GM10847 (cell line): ENCODE data around the gene MIER1.

Source experiments
- POLR2A ChIP-seq: IDR thresholded peaks from 2 replicates; pipeline ENCODE4 v1.6.1; 2011; ENCODE audit not compliant: insufficient read length; ENCODE audit errors: extremely low read depth

The MIER1 gene

GRCh38 chr1:66924756-66925557 lies at the start of gene MIER1, which contains the start of gene DNAI4:
MIER1 (plus strand) TSS chr1:66924990; CDS start chr1:66925029, 39 bp downstream.
DNAI4 (minus strand) TSS chr1:66924856; CDS start chr1:66924831, 25 bp downstream.
- TF ChIP-seq POLR2A: peak; percentile 75

DNA sequence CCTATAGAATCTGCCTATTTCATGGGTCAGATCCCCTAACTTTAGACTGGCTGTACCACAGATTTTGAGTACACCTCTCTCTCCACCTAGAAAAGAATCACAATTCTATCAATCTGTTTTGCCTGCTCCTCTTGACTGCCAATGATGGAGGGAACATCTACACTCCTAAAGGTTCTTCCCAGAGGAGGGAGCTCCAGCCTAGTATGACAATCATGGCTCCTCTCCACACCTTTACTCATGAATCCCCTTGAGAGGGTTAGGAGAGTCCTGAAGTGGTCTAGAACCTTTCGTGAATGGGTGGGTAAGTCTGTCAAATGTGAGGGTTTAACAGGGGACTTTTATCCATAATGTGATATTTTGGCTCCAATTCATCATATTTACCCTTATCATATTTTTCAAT lies 48.1 kb upstream of the MIER1 start:
- no peak for TF ChIP-seq POLR2A

GRCh38 chr1:66889030-66889429 lies 35.8 kb upstream of the MIER1 start:
- no peak for TF ChIP-seq POLR2A

DNA sequence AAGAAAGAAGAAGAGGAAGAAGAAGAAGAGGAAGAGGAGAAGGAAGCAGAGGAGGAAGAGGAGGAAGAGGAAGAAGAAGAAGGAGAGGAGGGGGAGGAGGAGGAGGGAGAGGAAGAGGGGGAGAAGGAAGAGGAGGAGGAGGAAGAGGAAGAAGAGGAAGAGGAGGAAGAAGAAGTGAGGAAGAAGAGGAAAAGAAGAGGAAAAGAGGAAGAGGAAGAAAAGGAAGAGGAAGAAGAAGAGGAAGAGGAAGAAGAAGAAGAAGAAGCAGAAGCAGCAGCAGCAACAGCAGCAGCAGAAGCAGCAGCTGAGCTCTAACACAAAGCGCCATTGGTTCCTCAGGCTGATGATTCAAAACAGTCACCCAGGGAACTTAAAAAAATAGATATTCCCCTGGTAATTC lies 34.2 kb upstream of the MIER1 start:
- TF ChIP-seq POLR2A: no peak

- TF ChIP-seq POLR2A: no peak
Measured at GRCh38 chr1:66893712-66894111, 31.1 kb upstream of the MIER1 start.

DNA sequence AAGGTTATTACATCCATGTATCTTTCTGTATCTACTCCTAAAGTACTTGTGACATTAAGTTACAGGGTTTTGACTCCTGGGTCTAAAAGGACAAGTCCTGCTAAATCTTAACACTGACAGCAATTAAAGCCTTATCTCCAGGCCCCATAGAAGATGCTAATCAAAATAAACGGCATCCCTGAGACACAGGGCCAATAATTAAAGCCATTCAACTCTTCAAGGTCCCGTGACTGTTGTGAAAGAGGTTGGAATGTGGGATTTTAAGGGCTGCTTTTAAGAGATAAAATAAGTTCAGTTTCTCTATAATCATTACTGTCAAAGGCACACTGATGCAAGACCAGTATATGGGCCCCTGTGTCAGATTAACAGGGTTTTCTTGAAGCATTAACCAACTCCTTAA lies 8.5 kb upstream of the MIER1 start:
- no peak for TF ChIP-seq POLR2A

- no peak for TF ChIP-seq POLR2A
Measured at GRCh38 chr1:66917476-66917875, 7.3 kb upstream of the MIER1 start.

GRCh38 chr1:66919063-66919462 lies 5.7 kb upstream of the MIER1 start:
- TF ChIP-seq POLR2A: no peak

GRCh38 chr1:66919828-66920227 lies 5.0 kb upstream of the MIER1 start:
- no peak for TF ChIP-seq POLR2A

GRCh38 chr1:66920543-66920942 lies 4.2 kb upstream of the MIER1 start:
- no peak for TF ChIP-seq POLR2A

- TF ChIP-seq POLR2A: no peak
Measured at GRCh38 chr1:66925558-66925910, 744 bp downstream of the MIER1 start.

GRCh38 chr1:66925944-66926343 lies 1.2 kb downstream of the MIER1 start:
- no peak for TF ChIP-seq POLR2A

GRCh38 chr1:66927528-66927927 lies 2.7 kb downstream of the MIER1 start:
- no peak for TF ChIP-seq POLR2A

DNA sequence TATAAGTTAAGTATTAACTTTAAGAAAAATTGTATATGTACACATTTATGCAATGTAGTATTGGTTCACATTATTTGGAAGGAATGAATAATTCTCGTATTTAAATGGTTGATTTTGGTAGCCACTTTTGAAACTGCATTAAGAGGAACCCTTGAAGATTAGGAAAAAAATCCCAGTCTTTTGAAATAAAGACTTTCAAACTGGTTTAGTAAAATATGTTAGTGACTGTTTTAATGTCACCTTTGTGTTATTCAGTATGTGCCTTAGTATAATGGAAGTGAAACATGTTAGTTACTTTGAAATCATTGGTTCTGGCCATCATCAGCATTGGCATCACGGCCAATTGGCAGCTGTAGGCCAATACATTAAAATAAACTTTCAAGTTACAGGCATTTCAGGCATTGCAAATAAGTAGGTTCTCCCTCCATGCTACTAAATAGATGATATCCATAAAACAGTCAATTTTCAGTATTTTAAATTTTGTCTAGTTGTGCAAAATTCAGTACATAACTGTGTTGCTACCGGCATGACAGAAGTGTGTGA lies 4.4 kb downstream of the MIER1 start:
- no peak for TF ChIP-seq POLR2A

DNA sequence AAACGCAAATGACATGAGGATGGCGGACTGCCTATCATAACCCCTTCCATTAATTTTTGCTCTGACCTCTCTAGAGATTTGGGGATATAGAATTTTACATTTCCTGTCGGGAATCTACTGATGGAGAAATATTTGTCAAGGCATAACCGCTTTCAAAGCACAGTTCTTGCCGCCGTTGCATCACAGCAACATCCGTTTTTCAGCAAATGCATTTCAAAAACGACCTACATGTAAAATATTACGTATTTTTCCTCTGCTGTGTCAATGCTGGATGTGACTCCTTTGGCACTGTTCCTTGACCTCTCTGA lies 4.9 kb downstream of the MIER1 start:
- TF ChIP-seq POLR2A: no peak

DNA sequence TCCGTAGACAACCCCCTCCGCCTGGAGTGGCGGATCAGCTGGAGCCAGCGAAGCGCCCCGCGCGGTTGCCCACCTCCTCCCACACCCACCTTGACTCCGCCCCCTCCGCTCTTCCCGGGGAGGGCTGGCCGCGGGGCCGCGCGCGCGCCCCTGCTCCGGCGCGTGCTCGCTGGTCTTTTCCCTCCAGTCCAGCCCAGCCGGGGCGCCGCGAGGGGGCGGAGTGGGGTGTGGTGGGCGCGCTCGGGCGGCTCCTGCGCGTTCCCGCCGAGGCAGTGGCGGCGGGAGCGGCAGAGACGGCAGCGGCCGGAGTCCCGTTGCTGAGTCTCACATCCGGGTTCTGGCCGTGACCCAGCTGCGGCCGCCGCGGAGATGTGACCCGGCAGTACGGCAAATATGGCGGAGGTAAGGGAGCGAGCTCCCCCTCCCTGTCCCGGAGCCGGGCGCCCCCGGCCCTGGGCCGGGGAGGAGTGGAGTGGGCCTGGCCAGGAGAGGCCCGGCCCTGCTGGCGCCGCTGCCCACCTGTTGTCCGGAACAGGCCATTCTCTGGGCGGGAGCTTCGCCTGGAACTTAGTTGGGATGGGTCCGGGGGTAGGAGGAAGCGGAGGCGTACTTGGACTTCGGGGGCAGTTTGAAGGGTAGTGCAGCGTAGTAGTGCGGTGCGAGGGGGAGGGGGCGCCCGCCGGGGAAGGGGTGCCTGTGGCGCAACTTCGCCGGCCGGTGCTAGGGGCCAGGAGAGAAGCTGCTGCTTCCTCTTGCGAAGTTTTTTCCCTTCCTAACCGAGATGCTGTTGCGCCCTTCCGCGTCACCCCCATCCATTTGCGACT lies 5.4 kb downstream of the MIER1 start:
- peak; percentile 66 for TF ChIP-seq POLR2A

- no peak for TF ChIP-seq POLR2A
Measured at GRCh38 chr1:66930823-66931174, 6.0 kb downstream of the MIER1 start.

DNA sequence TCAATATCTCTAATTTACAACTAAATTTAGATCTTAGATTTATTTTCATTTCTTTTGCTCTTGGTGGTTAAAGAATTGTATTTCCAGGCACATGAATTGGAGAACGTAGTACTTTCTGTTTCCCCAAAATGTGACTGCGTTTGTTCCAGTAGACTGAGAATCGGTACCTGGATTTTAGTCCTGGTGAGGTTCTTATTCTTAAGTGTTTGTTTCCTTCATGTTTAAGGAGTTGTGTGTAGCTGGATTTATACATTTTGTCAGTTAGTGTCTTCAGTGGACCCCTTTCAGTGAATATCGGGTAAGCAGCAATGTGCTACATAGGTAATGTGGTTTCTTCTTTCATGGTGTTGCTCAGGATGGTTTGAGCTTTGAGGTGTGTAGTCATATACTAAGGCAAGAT lies 6.8 kb downstream of the MIER1 start:
- no peak for TF ChIP-seq POLR2A
